K562 (cell line): ENCODE results near the gene GALNT12. TPM values are rescaled to one million over a fixed set of nuclear protein-coding genes. Genes with fewer than 3 reads are reported as not detected.

Experiments used
- NFRKB ChIP-seq: fragments of 450-650 bp; IDR thresholded peaks from 2 replicates; pipeline ENCODE4 v1.6.1; 2016; ENCODE audit warnings: low read depth
- REST ChIP-seq, 2 experiments: fragments of 450-650 bp; formaldehyde crosslinking in 1 of 2; IDR thresholded peaks; 2 replicates each; pipeline versions ENCODE4 v1.4.0 to v1.6.1; 2014 to 2020; ENCODE audit warnings: mild to moderate bottlenecking in 2 of 2, borderline replicate concordance in 1 of 2, low read depth in 1 of 2
- polyA plus RNA-seq, 8 experiments: library from polyadenylated mRNA; depleted of rRNA in 4 of 8; stranded (reverse) in 5 of 8; unstranded in 3 of 8; fragments of >200 nt; fragmentation: Nextera tagmentation in 2 of 8; fragmentation: Illumina TruSeq in 1 of 8; extraction: Ambion mirVana in 2 of 8; extraction: Trizol in 1 of 8; gene quantifications; 2 replicates each; pipeline versions ENCODE4 v1.2.1 to v1.2.3, GENCODE V29; 2011 to 2014; ENCODE audit warnings: inconsistent platforms in 1 of 8, missing spikeins in 1 of 8
- total RNA-seq, 7 experiments: library from RNA; depleted of rRNA in 6 of 7; stranded (reverse); fragments of >200 nt in 6 of 7; fragmentation: Illumina TruSeq in 2 of 7; extraction: Trizol in 2 of 7; gene quantifications; 2 replicates each; pipeline versions ENCODE4 v1.2.1 to v1.2.3, GENCODE V29; 2011 to 2021; ENCODE audit warnings: low replicate concordance in 1 of 7

GALNT12 gene
- total and polyA plus RNA-seq, 9 of the 15 experiments (the other 6 are each of a cell fraction or from before 2014, with no cell fraction given) = 29.7 to 82.9 (median 44.2) TPM

- 0 out of 2 replicates have a peak, but pooled peaks have one; percentile 27 for TF ChIP-seq REST (IDR thresholded peaks at IDR 0.05; ENCODE audit: borderline replicate concordance)
- no peak for TF ChIP-seq REST (CRISPR knock-in tag; IDR thresholded peaks at IDR 0.05; ENCODE audit: low read depth)
- TF ChIP-seq NFRKB = no peak
These were observed 32.7 kb upstream of the GALNT12 start (continued) for GRCh38 chr9:98774746-98775145.
